Neuron (in vitro differentiated cells): ENCODE measurements around the gene ITPR1.

Experiments used
- H2AFZ ChIP-seq: one replicate; pipeline ENCODE4 v1.6.1; 2013; ENCODE audit warnings: low read depth, mild to moderate bottlenecking, inconsistent platforms, low read length, moderate library complexity
- H3K27me3 ChIP-seq: one replicate; pipeline ENCODE4 v1.6.1; 2013; ENCODE audit warnings: low read length; ENCODE audit not compliant: insufficient read depth
- H3K36me3 ChIP-seq: one replicate; pipeline ENCODE4 v1.6.1; 2013; ENCODE audit warnings: low read length; ENCODE audit not compliant: insufficient read depth
- H3K4me1 ChIP-seq: one replicate; pipeline ENCODE4 v1.6.1; 2013; ENCODE audit warnings: low read length; ENCODE audit not compliant: insufficient read depth
- H3K4me3 ChIP-seq: 2 replicates; pipeline ENCODE4 v1.5.1; 2013; ENCODE audit warnings: mild to moderate bottlenecking, low read length, moderate library complexity
- H3K9me3 ChIP-seq: one replicate; pipeline ENCODE4 v1.6.1; 2013; ENCODE audit warnings: low read length

The ITPR1 gene

GRCh38 chr3:4780545-4780957 is 287.4 kb downstream of the ITPR1 start:
- Histone ChIP-seq H3K4me1 (no peaks in the 10 kb centered on the region), H3K36me3 (no peaks in the 10 kb centered on the region), H3K9me3 (no peaks in the 10 kb centered on the region), H3K4me3 (no peak overlapping the region), H3K27me3 (no peaks in the 10 kb centered on the region), H2AFZ (no peak overlapping the region)

- no peaks in the 10 kb centered on the region for H3K4me1 ChIP-seq
- no peak overlapping the region for H3K4me3 ChIP-seq
- H3K36me3 ChIP-seq: no peaks in the 10 kb centered on the region
- no peaks in the 10 kb centered on the region for H3K9me3 ChIP-seq
- no peaks in the 10 kb centered on the region for H3K27me3 ChIP-seq
- H2AFZ ChIP-seq: no peak overlapping the region
These were observed 288.9 kb downstream of the ITPR1 start for GRCh38 chr3:4782095-4782494.

DNA sequence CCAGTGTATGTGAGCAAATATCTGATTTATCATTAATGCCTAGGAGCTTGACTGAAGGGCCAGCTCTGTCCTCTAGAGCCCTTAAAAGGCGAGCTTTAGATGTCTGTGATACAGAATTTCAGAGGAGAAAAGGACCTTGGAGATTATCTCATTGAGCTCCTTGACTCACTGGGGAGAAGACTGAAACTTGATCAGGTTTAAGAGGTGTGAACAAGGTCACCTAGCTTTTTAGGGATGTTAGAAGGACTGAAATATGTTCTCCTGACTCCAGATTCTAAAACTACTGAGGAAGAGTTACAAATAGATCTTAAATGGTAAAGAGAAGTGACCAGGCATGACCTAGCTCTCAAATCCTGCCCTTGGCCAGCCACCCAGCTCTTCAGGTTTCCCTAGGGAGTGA is 292.4 kb downstream of the ITPR1 start:
- no peaks in the 10 kb centered on the region for H3K27me3 ChIP-seq
- H3K4me1 ChIP-seq: no peaks in the 10 kb centered on the region
- H3K4me3 ChIP-seq: no peak overlapping the region
- H2AFZ ChIP-seq: no peak overlapping the region
- H3K36me3 ChIP-seq: no peaks in the 10 kb centered on the region
- H3K9me3 ChIP-seq: no peaks in the 10 kb centered on the region

GRCh38 chr3:4786431-4786830 is 293.3 kb downstream of the ITPR1 start:
- H3K4me1 ChIP-seq: no peaks in the 10 kb centered on the region
- no peaks in the 10 kb centered on the region for H3K27me3 ChIP-seq
- H3K36me3 ChIP-seq: no peaks in the 10 kb centered on the region
- H3K9me3 ChIP-seq: no peaks in the 10 kb centered on the region
- H2AFZ ChIP-seq: no peak overlapping the region
- H3K4me3 ChIP-seq: no peak overlapping the region

GRCh38 chr3:4791358-4791757 is 298.2 kb downstream of the ITPR1 start:
- Histone ChIP-seq H3K9me3 (peaks cover 2% of the 10 kb centered on the region), H3K4me1 (no peaks in the 10 kb centered on the region), H3K36me3 (no peaks in the 10 kb centered on the region), H3K27me3 (no peaks in the 10 kb centered on the region), H3K4me3 (no peak overlapping the region), H2AFZ (no peak overlapping the region)

GRCh38 chr3:4793311-4793710 is 300.2 kb downstream of the ITPR1 start:
- H3K36me3 ChIP-seq: no peaks in the 10 kb centered on the region
- H2AFZ ChIP-seq: no peak overlapping the region
- H3K9me3 ChIP-seq: peaks cover 2% of the 10 kb centered on the region
- H3K27me3 ChIP-seq: no peaks in the 10 kb centered on the region
- peaks cover 3% of the 10 kb centered on the region for H3K4me1 ChIP-seq
- no peak overlapping the region for H3K4me3 ChIP-seq

- Histone ChIP-seq H2AFZ (no peak overlapping the region), H3K9me3 (peaks cover 2% of the 10 kb centered on the region), H3K4me1 (peaks cover 3% of the 10 kb centered on the region), H3K27me3 (no peaks in the 10 kb centered on the region), H3K4me3 (no peak overlapping the region), H3K36me3 (no peaks in the 10 kb centered on the region)
These were observed 301.2 kb downstream of the ITPR1 start for GRCh38 chr3:4794331-4794730.

GRCh38 chr3:4794798-4795197 is 301.6 kb downstream of the ITPR1 start:
- H2AFZ ChIP-seq: no peak overlapping the region
- peaks cover 3% of the 10 kb centered on the region for H3K4me1 ChIP-seq
- no peaks in the 10 kb centered on the region for H3K36me3 ChIP-seq
- H3K4me3 ChIP-seq: no peak overlapping the region
- H3K9me3 ChIP-seq: peaks cover 2% of the 10 kb centered on the region
- H3K27me3 ChIP-seq: no peaks in the 10 kb centered on the region

DNA sequence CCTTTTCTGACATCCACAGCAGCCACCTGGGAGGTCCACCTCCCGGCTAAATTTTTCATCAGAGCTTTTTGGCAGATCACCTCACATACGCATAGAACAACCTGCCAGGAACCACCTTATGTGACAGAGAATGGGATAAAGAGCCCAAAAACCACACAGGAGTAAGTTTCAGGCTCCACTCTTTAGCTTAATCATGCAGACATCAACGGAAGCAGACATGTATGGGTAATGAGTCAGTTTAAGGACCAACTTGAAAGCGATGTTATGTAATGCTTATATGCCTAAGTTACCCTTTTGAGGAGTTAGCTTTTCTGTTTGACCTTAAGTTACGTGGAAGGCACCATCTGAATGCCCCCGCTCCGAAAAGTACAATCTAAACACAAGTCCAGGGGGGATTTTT is 302.8 kb downstream of the ITPR1 start:
- no peak overlapping the region for H2AFZ ChIP-seq
- no peaks in the 10 kb centered on the region for H3K27me3 ChIP-seq
- no peaks in the 10 kb centered on the region for H3K36me3 ChIP-seq
- H3K4me1 ChIP-seq: peaks cover 3% of the 10 kb centered on the region
- H3K4me3 ChIP-seq: no peak overlapping the region
- H3K9me3 ChIP-seq: peaks cover 2% of the 10 kb centered on the region

DNA sequence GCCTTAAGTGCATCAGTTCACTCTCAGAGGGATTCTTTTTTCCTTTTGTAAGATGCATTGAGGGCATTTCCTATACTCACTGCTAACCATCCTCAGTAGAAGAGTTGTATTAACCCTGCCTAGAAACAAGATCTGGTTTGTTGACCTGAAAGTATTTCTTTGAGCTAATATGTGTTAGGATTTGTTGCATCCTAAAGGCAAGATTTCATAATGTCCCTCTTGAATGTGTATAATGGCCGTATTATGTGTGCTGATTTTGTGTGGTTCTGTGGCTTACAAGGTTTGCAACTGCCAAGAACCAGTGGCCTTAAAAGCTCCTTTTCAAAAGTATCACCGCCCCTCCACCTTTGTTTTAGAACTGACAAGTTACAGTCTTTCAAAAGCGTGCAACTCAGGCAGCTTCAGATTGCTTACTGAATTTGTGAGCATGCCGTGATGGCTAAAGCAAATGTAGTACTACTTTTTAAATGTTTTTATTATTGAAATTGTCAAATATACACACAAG is 304.1 kb downstream of the ITPR1 start:
- no peaks in the 10 kb centered on the region for H3K27me3 ChIP-seq
- peaks cover 3% of the 10 kb centered on the region for H3K4me1 ChIP-seq
- H3K9me3 ChIP-seq: no peaks in the 10 kb centered on the region
- no peak overlapping the region for H2AFZ ChIP-seq
- H3K4me3 ChIP-seq: no peak overlapping the region
- H3K36me3 ChIP-seq: no peaks in the 10 kb centered on the region

- Histone ChIP-seq H3K4me3 (no peak overlapping the region), H3K36me3 (no peaks in the 10 kb centered on the region), H2AFZ (no peak overlapping the region), H3K9me3 (no peaks in the 10 kb centered on the region), H3K27me3 (no peaks in the 10 kb centered on the region), H3K4me1 (peaks cover 3% of the 10 kb centered on the region)
These were observed 306.4 kb downstream of the ITPR1 start for GRCh38 chr3:4799266-4800256.

DNA sequence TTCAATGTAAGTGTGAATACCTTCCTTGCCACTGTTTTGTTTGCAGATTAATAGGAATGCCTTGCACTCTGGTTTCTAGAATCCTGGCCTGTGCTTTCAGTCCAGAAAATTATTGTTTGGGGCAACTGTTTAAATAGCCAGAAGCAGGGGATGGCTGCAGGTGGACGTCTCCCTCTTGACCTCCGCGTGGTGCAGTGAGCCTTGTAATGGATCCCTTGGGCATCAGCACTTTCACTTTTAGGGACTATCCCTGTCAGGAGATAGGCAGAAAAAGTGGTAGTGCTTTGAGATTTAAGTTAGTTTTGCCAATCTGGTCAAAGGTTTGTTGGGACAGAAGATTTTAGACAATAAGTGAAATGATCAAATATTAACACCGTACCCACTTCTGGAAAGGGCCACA is 307.4 kb downstream of the ITPR1 start:
- no peak overlapping the region for H2AFZ ChIP-seq

GRCh38 chr3:4801892-4802291 is 308.7 kb downstream of the ITPR1 start:
- no peaks in the 10 kb centered on the region for H3K27me3 ChIP-seq
- no peaks in the 10 kb centered on the region for H3K36me3 ChIP-seq
- no peak overlapping the region for H3K4me3 ChIP-seq
- H2AFZ ChIP-seq: no peak overlapping the region
- H3K9me3 ChIP-seq: no peaks in the 10 kb centered on the region
- peaks cover 3% of the 10 kb centered on the region for H3K4me1 ChIP-seq

More for the DNA sequence above, 307.4 kb downstream of the ITPR1 start:
- Histone ChIP-seq H3K4me1 (peaks cover 3% of the 10 kb centered on the region), H3K9me3 (no peaks in the 10 kb centered on the region), H3K36me3 (no peaks in the 10 kb centered on the region), H3K27me3 (no peaks in the 10 kb centered on the region), H3K4me3 (no peak overlapping the region)
